Measurements from ENCODE around the gene SREBF2. TPM values are rescaled to one million over a fixed set of nuclear protein-coding genes. Genes with fewer than 3 reads are reported as not detected.

SREBF2 gene
- total and polyA plus RNA-seq, 2 of the 13 experiments (the other 11 are each of a cell fraction or from before 2014, with no cell fraction given) = 53.8 to 72.6 TPM

DNA sequence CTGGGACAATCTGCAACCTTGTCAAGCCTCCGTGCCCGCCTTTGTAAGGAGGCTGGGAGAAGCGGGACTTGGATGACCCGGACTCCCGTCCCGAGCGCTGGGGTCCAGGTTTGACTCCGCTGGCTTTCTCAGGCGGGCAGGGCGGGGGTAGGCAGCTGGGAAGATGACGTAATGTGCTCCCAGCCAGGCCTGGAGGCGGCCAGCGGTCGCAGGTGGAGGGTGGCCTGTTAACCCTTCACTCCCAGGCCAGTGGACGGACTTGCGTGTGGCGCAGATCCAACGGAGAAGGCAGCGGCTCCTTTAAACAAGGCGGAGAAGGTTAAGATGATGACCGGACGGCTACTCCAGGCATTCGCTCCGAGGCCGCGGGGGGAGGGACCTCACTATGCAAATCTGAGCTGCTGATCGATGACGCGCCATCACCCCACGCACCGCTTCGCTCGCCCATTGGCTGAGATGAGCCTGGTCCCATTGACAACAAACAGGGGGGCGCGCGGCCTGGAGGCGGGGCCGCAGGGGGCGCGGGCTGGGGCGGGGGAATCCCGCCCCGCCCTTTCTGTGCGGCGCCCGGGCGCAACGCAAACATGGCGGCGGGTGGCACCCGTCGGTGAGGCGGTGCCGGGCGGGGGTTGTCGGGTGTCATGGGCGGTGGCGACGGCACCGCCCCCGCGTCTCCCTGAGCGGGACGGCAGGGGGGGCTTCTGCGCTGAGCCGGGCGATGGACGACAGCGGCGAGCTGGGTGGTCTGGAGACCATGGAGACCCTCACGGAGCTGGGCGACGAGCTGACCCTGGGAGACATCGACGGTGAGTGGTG, at the start of gene SREBF2 (continued):
- TF ChIP-seq SOX6 (IDR thresholded peaks at IDR 0.05) = no peak
- peak; percentile 79 for TF ChIP-seq SOX6 (CRISPR knock-in tag; IDR thresholded peaks at IDR 0.05)
- no peak for TF ChIP-seq MEIS2 (CRISPR knock-in tag; IDR thresholded peaks at IDR 0.05)
- peak; percentile 91 for TF ChIP-seq PHF21A (CRISPR knock-in tag; IDR thresholded peaks at IDR 0.05)
- peak; percentile 51 for TF ChIP-seq CBX1 (IDR thresholded peaks at IDR 0.05; ENCODE audit: low read depth)
- TF ChIP-seq PITX1 (CRISPR knock-in tag; IDR thresholded peaks at IDR 0.05) = peak; percentile 84; the same call in 1 of the 2 replicates
- peak; percentile 64; the same call in 1 of the 2 replicates for TF ChIP-seq ZNF275 (CRISPR knock-in tag; IDR thresholded peaks at IDR 0.05; ENCODE audit: borderline replicate concordance)
- TF ChIP-seq ZMAT5 (CRISPR knock-in tag; IDR thresholded peaks at IDR 0.05; ENCODE audit: borderline replicate concordance, low read depth) = no peak
- peak; percentile 49; the same call in 1 of the 2 replicates for TF ChIP-seq ELF3 (CRISPR knock-in tag; IDR thresholded peaks at IDR 0.05)
- TF ChIP-seq ZNF766 (CRISPR knock-in tag; IDR thresholded peaks at IDR 0.05; ENCODE audit: borderline replicate concordance) = no peak
- peak; percentile 38; the same call in 1 of the 2 replicates for TF ChIP-seq NR2F2 (IDR thresholded peaks at IDR 0.05; ENCODE audit: borderline replicate concordance, low read depth)
- peak; percentile 37; the same call in 1 of the 2 replicates for TF ChIP-seq ZBTB7B (CRISPR knock-in tag; IDR thresholded peaks at IDR 0.05)
- TF ChIP-seq ZNF891 (CRISPR knock-in tag; IDR thresholded peaks at IDR 0.05) = peak; percentile 55
- peak; percentile 50 to 87 for TF ChIP-seq REST (IDR thresholded peaks at IDR 0.05; ENCODE audit: borderline replicate concordance in 1 of 2, low read depth in 1 of 2, low read length in 2 of 2)
- TF ChIP-seq GATAD1 (CRISPR knock-in tag; IDR thresholded peaks at IDR 0.05) = peak; percentile 51; the same call in 1 of the 2 replicates
- TF ChIP-seq ZNF709 (CRISPR knock-in tag; IDR thresholded peaks at IDR 0.05) = peak; percentile 58; the same call in 1 of the 2 replicates
- TF ChIP-seq, protein P1, sequence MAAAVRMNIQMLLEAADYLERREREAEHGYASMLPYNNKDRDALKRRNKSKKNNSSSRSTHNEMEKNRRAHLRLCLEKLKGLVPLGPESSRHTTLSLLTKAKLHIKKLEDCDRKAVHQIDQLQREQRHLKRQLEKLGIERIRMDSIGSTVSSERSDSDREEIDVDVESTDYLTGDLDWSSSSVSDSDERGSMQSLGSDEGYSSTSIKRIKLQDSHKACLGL (CRISPR knock-in tag; IDR thresholded peaks at IDR 0.05) = 0 out of 2 replicates have a peak, but pooled peaks have one; percentile 38
- TF ChIP-seq, protein P2, sequence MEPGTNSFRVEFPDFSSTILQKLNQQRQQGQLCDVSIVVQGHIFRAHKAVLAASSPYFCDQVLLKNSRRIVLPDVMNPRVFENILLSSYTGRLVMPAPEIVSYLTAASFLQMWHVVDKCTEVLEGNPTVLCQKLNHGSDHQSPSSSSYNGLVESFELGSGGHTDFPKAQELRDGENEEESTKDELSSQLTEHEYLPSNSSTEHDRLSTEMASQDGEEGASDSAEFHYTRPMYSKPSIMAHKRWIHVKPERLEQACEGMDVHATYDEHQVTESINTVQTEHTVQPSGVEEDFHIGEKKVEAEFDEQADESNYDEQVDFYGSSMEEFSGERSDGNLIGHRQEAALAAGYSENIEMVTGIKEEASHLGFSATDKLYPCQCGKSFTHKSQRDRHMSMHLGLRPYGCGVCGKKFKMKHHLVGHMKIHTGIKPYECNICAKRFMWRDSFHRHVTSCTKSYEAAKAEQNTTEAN (CRISPR knock-in tag; conservative IDR thresholded peaks at IDR 0.05) = peak; percentile 50; the same call in 1 of the 2 replicates
- TF ChIP-seq KMT2A (CRISPR knock-in tag; IDR thresholded peaks at IDR 0.05) = peak; percentile 11
- 0 out of 2 replicates have a peak, but pooled peaks have one; percentile 55 for TF ChIP-seq ZFP36L1 (CRISPR knock-in tag; IDR thresholded peaks at IDR 0.05)
- TF ChIP-seq ZNF547 (CRISPR knock-in tag; IDR thresholded peaks at IDR 0.05) = no peak
- peak; percentile 44; the same call in 1 of the 2 replicates for TF ChIP-seq ZNF44 (CRISPR knock-in tag; IDR thresholded peaks at IDR 0.05)
- 0 out of 2 replicates have a peak, but pooled peaks have one; percentile 65 for TF ChIP-seq ZNF354B (CRISPR knock-in tag; IDR thresholded peaks at IDR 0.05)

Measured in HepG2 (cell line).